IMR-90 (cell line): ENCODE data around the gene PSG2. TPM values are rescaled to one million over a fixed set of nuclear protein-coding genes. Genes with fewer than 3 reads are reported as not detected.
"Not testable (repeated sequence)": the region's sequence is repeated elsewhere in the genome, so short reads cannot be mapped to it uniquely, and the experiment has no call there.

Experiments used
- ATAC-seq: fragments of 200-7000 bp; cut with Tn5 transposase; 2 replicates; pipeline ENCODE4 v1.9.1; 2020; ENCODE audit warnings: low read depth, mild to moderate bottlenecking, moderate library complexity
- BruUV-seq: library from RNA; stranded (reverse); fragments of 400-500 nt; replicated peaks from 2 replicates; lab custom pipeline; 2021; lab: Mats Ljungman, UMichigan
- CTCF ChIA-PET: fragments of 300-600 bp; formaldehyde crosslinking; extraction: SDS; loops from one replicate; lab custom pipeline; 2021; ENCODE audit warnings: antibody characterized with exemption; lab: Yijun Ruan, JAX
- POLR2A ChIA-PET: fragments of 300-600 bp; sonication (Branson Sonifier 250); formaldehyde crosslinking; loops from one replicate; lab custom pipeline; 2022; ENCODE audit warnings: antibody characterized with exemption; ENCODE audit not compliant: unreplicated experiment; lab: Charles Lee
- DNase-seq: peaks from one replicate; pipeline ENCODE4 v3.0.0; 2013
- H2AFZ ChIP-seq: replicated peaks from 2 replicates; pipeline ENCODE3; 2013; ENCODE audit warnings: low read length, mild to moderate bottlenecking; ENCODE audit not compliant: poor library complexity
- H2AK5ac ChIP-seq: 2 replicates; pipeline ENCODE4 v1.6.1; 2013; ENCODE audit warnings: low read depth, low read length, inconsistent platforms
- H2AK9ac ChIP-seq: replicated peaks from 2 replicates; pipeline ENCODE3; 2013; ENCODE audit warnings: mild to moderate bottlenecking, low read depth, low read length, moderate library complexity; ENCODE audit not compliant: poor library complexity
- H2BK120ac ChIP-seq: 2 replicates; pipeline ENCODE4 v1.6.1; 2013; ENCODE audit warnings: low read depth, low read length, inconsistent platforms
- H2BK15ac ChIP-seq: 3 replicates; pipeline ENCODE4 v1.6.1; 2013; ENCODE audit warnings: low read depth, low read length, inconsistent platforms
- H2BK20ac ChIP-seq: 2 replicates; pipeline ENCODE4 v1.6.1; 2013; ENCODE audit warnings: low read depth, mild to moderate bottlenecking, inconsistent platforms, low read length, moderate library complexity
- H2BK5ac ChIP-seq: 2 replicates; pipeline ENCODE4 v1.6.1; 2013; ENCODE audit warnings: mild to moderate bottlenecking, low read depth, low read length, inconsistent platforms; ENCODE audit not compliant: poor library complexity, severe bottlenecking
- H3K14ac ChIP-seq: replicated peaks from 2 replicates; pipeline ENCODE4 v1.6.1; 2013; ENCODE audit warnings: low read depth, low read length, inconsistent platforms
- H3K18ac ChIP-seq: 2 replicates; pipeline ENCODE4 v1.6.1; 2013; ENCODE audit warnings: low read depth, low read length, control low read depth
- H3K23ac ChIP-seq: 2 replicates; pipeline ENCODE4 v1.6.1; 2013; ENCODE audit warnings: low read depth, low read length, inconsistent platforms
- H3K27ac ChIP-seq: 2 replicates; pipeline ENCODE4 v1.5.1; 2013; ENCODE audit warnings: mild to moderate bottlenecking, control low read depth, low read length; ENCODE audit not compliant: insufficient read depth
- H3K27me3 ChIP-seq: 2 replicates; pipeline ENCODE4 v1.6.1; 2013; ENCODE audit warnings: low read length; ENCODE audit not compliant: control insufficient read depth, insufficient read depth
- H3K36me3 ChIP-seq: 2 replicates; pipeline ENCODE4 v1.6.1; 2013; ENCODE audit warnings: low read length, mixed read lengths; ENCODE audit not compliant: control insufficient read depth, insufficient read depth
- H3K4ac ChIP-seq: 2 replicates; pipeline ENCODE4 v1.6.1; 2013; ENCODE audit warnings: low read depth, low read length, inconsistent platforms
- H3K4me1 ChIP-seq: 2 replicates; pipeline ENCODE4 v1.6.1; 2013; ENCODE audit warnings: low read length, mixed read lengths; ENCODE audit not compliant: control insufficient read depth, insufficient read depth
- H3K4me2 ChIP-seq: 2 replicates; pipeline ENCODE4 v1.6.1; 2013; ENCODE audit warnings: low read depth, mild to moderate bottlenecking, control low read depth, low read length, moderate library complexity
- H3K4me3 ChIP-seq: 2 replicates; pipeline ENCODE4 v1.5.1; 2013; ENCODE audit warnings: low read depth, mild to moderate bottlenecking, control low read depth, low read length, moderate library complexity; ENCODE audit not compliant: insufficient read depth
- H3K56ac ChIP-seq: 2 replicates; pipeline ENCODE4 v1.6.1; 2013; ENCODE audit warnings: low read length, inconsistent platforms; ENCODE audit not compliant: insufficient read depth; ENCODE audit errors: extremely low read depth
- H3K79me1 ChIP-seq, 2 experiments: 2 replicates each; pipeline ENCODE4 v1.6.1; 2013; ENCODE audit warnings: low read length in 2 of 2, inconsistent platforms in 1 of 2, low read depth in 1 of 2
- H3K9ac ChIP-seq: 2 replicates; pipeline ENCODE4 v1.6.1; 2013; ENCODE audit warnings: low read depth, low read length, control low read depth
- H3K9me1 ChIP-seq: 2 replicates; pipeline ENCODE4 v1.6.1; 2013; ENCODE audit warnings: low read length, inconsistent platforms; ENCODE audit not compliant: insufficient read depth
- H3K9me3 ChIP-seq: 2 replicates; pipeline ENCODE4 v1.6.1; 2013; ENCODE audit warnings: low read length; ENCODE audit not compliant: control insufficient read depth, insufficient read depth
- H4K20me1 ChIP-seq: 2 replicates; pipeline ENCODE4 v1.6.1; 2013; ENCODE audit warnings: low read length, inconsistent platforms; ENCODE audit not compliant: insufficient read depth
- H4K5ac ChIP-seq: 2 replicates; pipeline ENCODE4 v1.6.1; 2013; ENCODE audit warnings: mild to moderate bottlenecking, low read depth, low read length, control low read depth
- H4K8ac ChIP-seq, 2 experiments: 2 replicates each; pipeline ENCODE4 v1.6.1; 2013; ENCODE audit warnings: low read depth in 2 of 2, low read length in 2 of 2, control low read depth in 1 of 2, inconsistent platforms in 1 of 2
- H4K91ac ChIP-seq: 2 replicates; pipeline ENCODE4 v1.6.1; 2013; ENCODE audit warnings: low read depth, low read length, inconsistent platforms; ENCODE audit not compliant: insufficient read depth
- CTCF ChIP-seq: conservative IDR thresholded peaks from 2 replicates; pipeline ENCODE4 v1.5.1; 2012; ENCODE audit warnings: mild to moderate bottlenecking, low read depth, low read length, improper control_type of control experiment
- RAD21 ChIP-seq: IDR thresholded peaks from 2 replicates; pipeline ENCODE4 v1.6.1; 2012; ENCODE audit warnings: low read length, improper control_type of control experiment
- SMC3 ChIP-seq: fragments of 150-350 bp; IDR thresholded peaks from 2 replicates; pipeline ENCODE4 v1.6.1; 2016; ENCODE audit warnings: low read depth, mild to moderate bottlenecking, antibody characterized with exemption, low read length, moderate library complexity
- WGBS, 2 experiments: methylation state at CpG; one replicate each; pipeline versions ENCODE4 v1.1.5 to v1.1.7; 2013; ENCODE audit warnings: missing lambda C conversion rate in 2 of 2; ENCODE audit not compliant: insufficient read length in 1 of 2; ENCODE audit errors: extremely low coverage in 2 of 2; 5-methylcytosine and 5-hydroxymethylcytosine counted together
- dilution Hi-C: fragments of 300-500 bp; cut with HindIII; formaldehyde crosslinking; loops from one replicate; pipeline ENCODE4 v1.14.3; 2018; ENCODE audit warnings: low sequenced_read_pairs; ENCODE audit not compliant: unreplicated experiment
- in situ Hi-C: fragments of 300-500 bp; cut with MboI; formaldehyde crosslinking; loops from 3 replicates; pipeline ENCODE4 v1.14.3; 2019; ENCODE audit warnings: low sequenced_read_pairs, inconsistent platforms, mixed read lengths
- intact Hi-C: fragments of 100-400 bp; cut with micrococcal nuclease; formaldehyde crosslinking; loops from 2 replicates; pipeline ENCODE4 v1.10.0; 2022
- polyA plus RNA-seq, 3 experiments: library from polyadenylated mRNA; depleted of rRNA; stranded (reverse); fragments of >200 nt; gene quantifications; 2 replicates each; pipeline ENCODE4 v1.2.3, GENCODE V29; 2012; ENCODE audit warnings: low replicate concordance in 1 of 3
- total RNA-seq: library from RNA; depleted of rRNA; stranded (reverse); fragments of >200 nt; gene quantifications from 2 replicates; pipeline ENCODE4 v1.2.3, GENCODE V29; 2012

Gene PSG2
- total and polyA plus RNA-seq, 2 of the 4 experiments (the other 2 are of a cell fraction) = 0.18 to 0.31 TPM

GRCh38 chr19:43027985-43028384 is 54.5 kb downstream of the PSG2 start:
- H2AFZ ChIP-seq, in situ Hi-C loops, BruUV-seq, ATAC-seq, intact Hi-C loops, DNase-seq, H4K5ac ChIP-seq, dilution Hi-C loops, H3K9ac ChIP-seq, H4K8ac ChIP-seq, H3K27me3 ChIP-seq, POLR2A ChIA-PET, H3K18ac ChIP-seq, H3K4me3 ChIP-seq, H3K36me3 ChIP-seq, H3K79me1 ChIP-seq, H3K27ac ChIP-seq, H3K56ac ChIP-seq, CTCF ChIA-PET, H3K4me1 ChIP-seq, H3K9me3 ChIP-seq, H2AK9ac ChIP-seq, H3K4me2 ChIP-seq, H3K9me1 ChIP-seq, H3K23ac ChIP-seq, H4K20me1 ChIP-seq: not testable (repeated sequence)
- Histone ChIP-seq H2BK5ac (peak overlapping the region; percentile 50), H2AK5ac (peak overlapping the region; percentile 67; the same call in 1 of the 2 replicates), H2BK15ac (0 out of 3 replicates have a peak overlapping the region, but pooled peaks have one; percentile 50), H2BK20ac (peak overlapping the region; percentile 53; the same call in 1 of the 2 replicates), H2BK120ac (peak overlapping the region; percentile 40), H3K14ac (peak overlapping the region; percentile 22; the same call in 1 of the 2 replicates), H3K4ac (peak overlapping the region; percentile 40), H4K91ac (peak overlapping the region; percentile 23; the same call in 1 of the 2 replicates)
- TF ChIP-seq CTCF (peak; percentile 28; the same call in 1 of the 2 replicates), SMC3 (0 out of 2 replicates have a peak, but pooled peaks have one; percentile 18), RAD21 (peak; percentile 34; the same call in 1 of the 2 replicates)
- no CpG with 5 or more reads among the region's 10 CpGs for WGBS, 2 experiments

GRCh38 chr19:43027061-43027460 is 55.4 kb downstream of the PSG2 start:
- H3K4me1 ChIP-seq, H3K9me3 ChIP-seq, H3K56ac ChIP-seq, H3K9ac ChIP-seq, H3K27me3 ChIP-seq, intact Hi-C loops, H3K36me3 ChIP-seq, in situ Hi-C loops, H3K4me2 ChIP-seq, H3K4me3 ChIP-seq, CTCF ChIA-PET, H3K14ac ChIP-seq, dilution Hi-C loops, H4K20me1 ChIP-seq, ATAC-seq, H2AFZ ChIP-seq, H2AK9ac ChIP-seq, H3K9me1 ChIP-seq, H3K23ac ChIP-seq, H4K5ac ChIP-seq, POLR2A ChIA-PET, BruUV-seq, DNase-seq, H3K79me1 ChIP-seq, H3K27ac ChIP-seq: not testable (repeated sequence)
- Histone ChIP-seq H2BK120ac (peak overlapping the region; percentile 81), H4K91ac (peak overlapping the region; percentile 72), H4K8ac (peak overlapping the region in 1 of 2 experiments; percentile 72; a peak in 1 of 4 replicates), H3K18ac (peak overlapping the region; percentile 76; the same call in 1 of the 2 replicates), H2BK20ac (peak overlapping the region; percentile 72), H3K4ac (peak overlapping the region; percentile 40), H2BK5ac (peak overlapping the region; percentile 33), H2AK5ac (peak overlapping the region; percentile 93; the same call in 1 of the 2 replicates), H2BK15ac (peak overlapping the region; percentile 84; the same call in 2 of the 3 replicates)
- no CpG with 5 or more reads among the region's 8 CpGs for WGBS, 2 experiments
